Hepatocyte (in vitro differentiated cells): ENCODE measurements around the gene PMPCB.

Source experiments
- EZH2 ChIP-seq: fragments of 200-600 bp; sonication (generic); IDR thresholded peaks from 2 replicates; pipeline ENCODE4 v1.6.1; 2016; ENCODE audit warnings: antibody characterized with exemption, mild to moderate bottlenecking, borderline replicate concordance
- EZH2phosphoT487 ChIP-seq: fragments of 200-600 bp; sonication (generic); IDR thresholded peaks from one replicate; pipeline ENCODE4 v1.6.1; 2018; ENCODE audit warnings: antibody characterized with exemption, mild to moderate bottlenecking, low read depth, moderate library complexity; ENCODE audit not compliant: unreplicated experiment, severe bottlenecking
- TF ChIP-seq, protein P1 (sequence below): fragments of 200-600 bp; sonication (generic); IDR thresholded peaks from 2 replicates; pipeline ENCODE4 v1.5.1; 2016; ENCODE audit warnings: antibody characterized with exemption, mild to moderate bottlenecking; ENCODE audit not compliant: poor library complexity

DNA sequence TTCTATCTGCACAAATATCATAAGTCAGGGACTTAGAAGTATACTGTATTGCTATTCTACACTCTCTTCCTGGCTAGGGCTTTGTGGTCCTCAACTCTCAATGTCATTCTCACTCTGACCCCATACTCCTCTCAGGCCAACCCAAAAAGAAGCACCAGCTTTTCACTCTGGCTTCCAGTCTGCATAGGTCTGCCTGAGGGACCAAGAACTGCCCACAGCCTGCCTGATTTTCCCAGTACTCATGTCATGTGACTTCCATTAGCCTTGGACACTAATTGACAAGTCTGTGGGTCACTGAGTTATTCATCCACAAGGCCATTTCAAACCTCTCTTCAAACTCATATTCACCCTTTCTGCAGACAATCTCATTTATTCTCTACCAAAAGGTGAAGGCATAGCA is 19.8 kb downstream of the PMPCB start:
- TF ChIP-seq, protein P1, sequence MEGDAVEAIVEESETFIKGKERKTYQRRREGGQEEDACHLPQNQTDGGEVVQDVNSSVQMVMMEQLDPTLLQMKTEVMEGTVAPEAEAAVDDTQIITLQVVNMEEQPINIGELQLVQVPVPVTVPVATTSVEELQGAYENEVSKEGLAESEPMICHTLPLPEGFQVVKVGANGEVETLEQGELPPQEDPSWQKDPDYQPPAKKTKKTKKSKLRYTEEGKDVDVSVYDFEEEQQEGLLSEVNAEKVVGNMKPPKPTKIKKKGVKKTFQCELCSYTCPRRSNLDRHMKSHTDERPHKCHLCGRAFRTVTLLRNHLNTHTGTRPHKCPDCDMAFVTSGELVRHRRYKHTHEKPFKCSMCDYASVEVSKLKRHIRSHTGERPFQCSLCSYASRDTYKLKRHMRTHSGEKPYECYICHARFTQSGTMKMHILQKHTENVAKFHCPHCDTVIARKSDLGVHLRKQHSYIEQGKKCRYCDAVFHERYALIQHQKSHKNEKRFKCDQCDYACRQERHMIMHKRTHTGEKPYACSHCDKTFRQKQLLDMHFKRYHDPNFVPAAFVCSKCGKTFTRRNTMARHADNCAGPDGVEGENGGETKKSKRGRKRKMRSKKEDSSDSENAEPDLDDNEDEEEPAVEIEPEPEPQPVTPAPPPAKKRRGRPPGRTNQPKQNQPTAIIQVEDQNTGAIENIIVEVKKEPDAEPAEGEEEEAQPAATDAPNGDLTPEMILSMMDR = no peak
- TF ChIP-seq EZH2 (no peak), EZH2phosphoT487 (no peak)
